Measurements from ENCODE around the gene PLXNB2.

PLXNB2 gene

DNA sequence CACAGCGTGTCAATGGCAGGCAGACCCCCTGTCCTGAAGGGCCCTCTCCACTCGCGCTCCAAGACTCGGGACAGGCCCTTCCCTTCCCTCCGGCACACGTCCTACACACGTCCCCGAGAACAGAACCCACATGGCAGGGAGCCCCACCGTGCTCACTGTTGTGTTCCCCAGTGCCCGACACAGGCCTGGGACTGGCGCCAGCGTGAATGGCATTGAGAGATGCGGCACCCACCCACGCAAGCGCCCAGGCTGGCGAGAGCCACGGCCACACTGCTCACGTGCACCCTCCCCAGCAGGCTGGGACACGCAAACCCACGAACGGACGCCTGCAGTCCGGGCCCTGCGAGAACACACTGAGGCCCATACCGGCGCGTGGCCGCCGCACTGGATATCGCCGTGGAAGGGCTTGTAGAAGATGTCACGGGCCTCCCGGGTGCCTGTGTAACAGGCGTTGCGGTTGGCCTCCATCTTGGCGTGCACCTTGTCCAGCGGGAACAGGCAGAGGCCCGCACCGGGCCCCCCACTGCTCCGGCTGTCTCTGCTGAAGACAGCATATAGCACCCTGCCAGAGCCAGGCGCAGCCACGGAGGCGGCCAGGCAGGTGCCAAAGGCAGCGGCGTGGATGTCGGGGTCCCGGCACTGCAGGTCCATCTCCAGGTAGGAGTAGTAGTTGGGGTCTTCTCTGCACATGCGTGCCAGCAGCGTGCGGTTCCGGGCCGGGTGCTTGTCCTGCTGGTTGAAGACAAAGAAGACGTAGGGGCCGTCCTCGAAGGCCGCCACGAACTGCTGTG, 18.1 kb downstream of the PLXNB2 start:
- peaks cover 13% of the 10 kb centered on the region for H3K36me3 ChIP-seq (ENCODE audit: insufficient read depth, low read length)
- H3K9me3 ChIP-seq (ENCODE audit: control insufficient read depth, insufficient read depth, low read length): no peaks in the 10 kb centered on the region
- peaks cover 14% of the 10 kb centered on the region for H3K4me1 ChIP-seq (ENCODE audit: insufficient read depth, low read length)
- H3K9ac ChIP-seq (ENCODE audit: low read depth, low read length): no peak overlapping the region

GRCh38 chr22:50287731-50288130, 19.7 kb downstream of the PLXNB2 start:
- H3K4me1 ChIP-seq (ENCODE audit: insufficient read depth, low read length): peaks cover 1% of the 10 kb centered on the region; the same call in 1 of the 2 replicates
- H3K9ac ChIP-seq (ENCODE audit: low read depth, low read length): no peak overlapping the region
- no peaks in the 10 kb centered on the region for H3K9me3 ChIP-seq (ENCODE audit: control insufficient read depth, insufficient read depth, low read length)
- H3K36me3 ChIP-seq (ENCODE audit: insufficient read depth, low read length): peaks cover 13% of the 10 kb centered on the region

- Histone ChIP-seq H3K36me3 (ENCODE audit: insufficient read depth, low read length) (peaks cover 13% of the 10 kb centered on the region), H3K9me3 (ENCODE audit: control insufficient read depth, insufficient read depth, low read length) (no peaks in the 10 kb centered on the region), H3K9ac (ENCODE audit: low read depth, low read length) (no peak overlapping the region), H3K4me1 (ENCODE audit: insufficient read depth, low read length) (no peaks in the 10 kb centered on the region)
Measured at GRCh38 chr22:50286701-50287318, 20.6 kb downstream of the PLXNB2 start.

GRCh38 chr22:50286275-50286674, 21.2 kb downstream of the PLXNB2 start:
- Histone ChIP-seq H3K36me3 (ENCODE audit: insufficient read depth, low read length) (peaks cover 13% of the 10 kb centered on the region), H3K9me3 (ENCODE audit: control insufficient read depth, insufficient read depth, low read length) (no peaks in the 10 kb centered on the region), H3K9ac (ENCODE audit: low read depth, low read length) (no peak overlapping the region), H3K4me1 (ENCODE audit: insufficient read depth, low read length) (no peaks in the 10 kb centered on the region)

- H3K4me1 ChIP-seq (ENCODE audit: insufficient read depth, low read length): no peaks in the 10 kb centered on the region
- no peak overlapping the region for H3K9ac ChIP-seq (ENCODE audit: low read depth, low read length)
- H3K36me3 ChIP-seq (ENCODE audit: insufficient read depth, low read length): peaks cover 13% of the 10 kb centered on the region
- H3K9me3 ChIP-seq (ENCODE audit: control insufficient read depth, insufficient read depth, low read length): no peaks in the 10 kb centered on the region
Measured at GRCh38 chr22:50285568-50286229, 21.7 kb downstream of the PLXNB2 start.

DNA sequence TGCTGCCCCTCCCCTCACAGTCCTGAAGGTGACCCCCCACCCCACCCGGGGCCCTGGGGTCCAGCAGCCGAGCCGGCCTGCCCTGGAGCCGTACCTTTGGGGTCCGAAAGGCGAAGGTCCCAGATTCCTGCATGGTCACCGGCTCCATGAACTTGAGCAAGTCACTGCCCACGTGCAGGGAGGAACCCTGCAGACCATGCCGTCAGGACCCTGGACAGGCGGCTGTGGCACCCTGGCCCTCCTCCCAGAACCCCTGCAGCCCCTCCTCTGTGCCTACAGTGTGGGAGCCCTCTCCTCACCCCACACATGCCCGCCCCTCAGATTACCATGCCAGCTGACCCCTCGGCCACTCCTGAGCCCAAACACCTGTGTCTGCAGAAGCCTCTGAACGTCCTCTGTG, 23.0 kb downstream of the PLXNB2 start:
- Histone ChIP-seq H3K9ac (ENCODE audit: low read depth, low read length) (no peak overlapping the region), H3K36me3 (ENCODE audit: insufficient read depth, low read length) (peaks cover 14% of the 10 kb centered on the region), H3K9me3 (ENCODE audit: control insufficient read depth, insufficient read depth, low read length) (no peaks in the 10 kb centered on the region), H3K4me1 (ENCODE audit: insufficient read depth, low read length) (no peaks in the 10 kb centered on the region)

- Histone ChIP-seq H3K9ac (ENCODE audit: low read depth, low read length) (no peak overlapping the region), H3K9me3 (ENCODE audit: control insufficient read depth, insufficient read depth, low read length) (no peaks in the 10 kb centered on the region), H3K36me3 (ENCODE audit: insufficient read depth, low read length) (peaks cover 13% of the 10 kb centered on the region), H3K4me1 (ENCODE audit: insufficient read depth, low read length) (no peaks in the 10 kb centered on the region)
Measured at GRCh38 chr22:50283821-50284220, 23.6 kb downstream of the PLXNB2 start.

DNA sequence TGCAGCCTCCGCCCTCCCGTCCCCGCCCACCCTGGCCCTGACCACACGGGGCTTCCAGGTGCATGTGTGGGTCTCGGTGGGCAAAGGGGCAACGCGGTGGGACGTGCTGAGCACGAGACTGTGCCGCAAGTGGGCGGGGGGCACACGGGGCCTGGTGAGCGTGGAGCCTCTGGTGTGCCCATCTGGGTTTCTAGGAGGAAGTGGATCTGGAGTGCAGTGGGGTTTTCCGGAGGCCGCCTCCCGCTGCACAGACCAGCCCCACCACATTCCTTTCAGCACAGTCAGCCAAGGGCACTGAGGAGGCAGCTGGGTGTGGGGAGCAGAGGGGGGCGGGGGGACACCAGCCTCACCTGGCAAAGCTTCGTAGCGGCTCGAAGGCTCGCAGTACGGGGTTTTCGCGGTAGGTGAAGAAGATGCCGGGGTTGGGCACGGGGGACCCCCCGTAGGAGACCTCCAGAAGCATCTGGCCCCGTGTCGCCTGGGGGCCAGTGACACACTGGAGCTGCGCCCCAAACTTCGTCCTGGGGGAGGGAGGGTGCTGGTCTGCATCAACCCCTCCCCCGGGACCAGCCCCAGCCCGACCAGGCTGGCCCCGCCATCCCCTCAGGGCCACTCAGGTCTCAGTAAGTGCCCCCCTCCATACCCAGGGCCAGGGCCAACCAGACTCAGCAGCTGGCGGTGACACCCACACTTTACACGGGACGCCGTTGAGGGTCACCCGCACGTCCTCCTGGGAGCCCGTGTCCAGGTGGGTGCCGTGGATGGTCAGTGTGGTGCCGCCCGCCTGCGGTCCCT, 24.9 kb downstream of the PLXNB2 start:
- Histone ChIP-seq H3K36me3 (ENCODE audit: insufficient read depth, low read length) (peaks cover 15% of the 10 kb centered on the region), H3K9me3 (ENCODE audit: control insufficient read depth, insufficient read depth, low read length) (no peaks in the 10 kb centered on the region), H3K4me1 (ENCODE audit: insufficient read depth, low read length) (no peaks in the 10 kb centered on the region), H3K9ac (ENCODE audit: low read depth, low read length) (no peak overlapping the region)

DNA sequence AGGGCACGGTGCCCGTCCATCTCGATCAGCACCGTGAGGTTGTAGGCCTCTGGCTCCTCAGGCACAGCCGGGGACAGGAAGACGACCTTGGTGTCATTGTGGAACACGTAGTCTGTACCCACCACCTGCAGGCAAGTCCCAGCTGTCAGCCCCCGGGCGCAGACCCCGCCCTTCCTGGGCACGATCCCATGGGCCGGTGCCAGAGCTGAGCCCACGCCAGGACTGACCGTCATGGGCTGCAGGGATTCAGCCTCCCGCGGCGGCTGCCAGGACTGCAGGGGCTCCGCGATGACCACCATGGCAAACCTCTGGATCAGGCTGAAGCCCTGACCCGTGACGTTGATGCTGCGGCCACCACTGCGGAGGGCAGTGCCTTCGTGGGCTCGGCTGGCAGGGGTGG, 25.5 kb downstream of the PLXNB2 start:
- no peaks in the 10 kb centered on the region for H3K4me1 ChIP-seq (ENCODE audit: insufficient read depth, low read length)
- H3K36me3 ChIP-seq (ENCODE audit: insufficient read depth, low read length): peaks cover 19% of the 10 kb centered on the region
- H3K9ac ChIP-seq (ENCODE audit: low read depth, low read length): no peak overlapping the region
- no peaks in the 10 kb centered on the region for H3K9me3 ChIP-seq (ENCODE audit: control insufficient read depth, insufficient read depth, low read length)

GRCh38 chr22:50281384-50281760, 26.1 kb downstream of the PLXNB2 start:
- H3K4me1 ChIP-seq (ENCODE audit: insufficient read depth, low read length): no peaks in the 10 kb centered on the region
- H3K36me3 ChIP-seq (ENCODE audit: insufficient read depth, low read length): peaks cover 19% of the 10 kb centered on the region
- no peak overlapping the region for H3K9ac ChIP-seq (ENCODE audit: low read depth, low read length)

DNA sequence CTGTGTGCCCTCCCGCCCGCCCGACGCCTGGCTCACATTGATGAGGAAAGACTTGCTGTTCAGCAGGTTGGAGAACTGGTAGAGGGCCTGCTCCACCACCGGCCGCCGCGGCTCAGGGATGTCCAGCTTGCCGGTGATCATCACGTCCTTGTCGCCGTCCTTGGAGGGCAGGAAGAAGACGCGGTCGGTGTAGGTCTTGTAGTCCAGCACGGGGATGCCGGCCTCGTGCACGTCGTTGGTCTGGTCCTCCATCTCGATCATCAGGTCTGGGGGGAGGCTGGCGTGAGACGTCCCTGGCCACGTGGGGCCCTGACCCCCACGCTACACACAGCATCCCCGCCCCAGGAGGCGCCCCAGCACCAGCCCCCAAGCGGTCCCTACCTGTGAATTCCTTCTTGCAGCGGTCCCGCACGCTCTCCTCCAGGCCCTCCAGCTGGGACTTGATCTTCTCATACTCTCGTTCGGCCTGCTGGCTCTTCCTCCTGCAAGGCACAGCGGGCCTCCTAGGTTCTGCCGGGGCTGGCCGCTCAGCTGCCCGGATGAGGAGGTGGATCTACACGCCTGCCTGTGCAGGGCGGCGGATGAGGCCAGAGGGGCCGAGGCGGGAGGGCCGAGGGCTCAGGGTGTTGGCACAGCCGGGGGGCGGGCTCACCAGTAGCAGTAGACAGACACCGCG, 26.6 kb downstream of the PLXNB2 start:
- Histone ChIP-seq H3K4me1 (ENCODE audit: insufficient read depth, low read length) (no peaks in the 10 kb centered on the region), H3K36me3 (ENCODE audit: insufficient read depth, low read length) (peaks cover 19% of the 10 kb centered on the region), H3K9ac (ENCODE audit: low read depth, low read length) (no peak overlapping the region), H3K9me3 (ENCODE audit: control insufficient read depth, insufficient read depth, low read length) (peaks cover 7% of the 10 kb centered on the region; the same call in 1 of the 2 replicates)

More at GRCh38 chr22:50281384-50281760, 26.1 kb downstream of the PLXNB2 start:
- H3K9me3 ChIP-seq (ENCODE audit: control insufficient read depth, insufficient read depth, low read length): peaks cover 4% of the 10 kb centered on the region; the same call in 1 of the 2 replicates

- H3K9ac ChIP-seq (ENCODE audit: low read depth, low read length): no peak overlapping the region
- no peaks in the 10 kb centered on the region for H3K4me1 ChIP-seq (ENCODE audit: insufficient read depth, low read length)
- H3K36me3 ChIP-seq (ENCODE audit: insufficient read depth, low read length): peaks cover 24% of the 10 kb centered on the region
Measured at GRCh38 chr22:50280022-50280707, 27.3 kb downstream of the PLXNB2 start.

DNA sequence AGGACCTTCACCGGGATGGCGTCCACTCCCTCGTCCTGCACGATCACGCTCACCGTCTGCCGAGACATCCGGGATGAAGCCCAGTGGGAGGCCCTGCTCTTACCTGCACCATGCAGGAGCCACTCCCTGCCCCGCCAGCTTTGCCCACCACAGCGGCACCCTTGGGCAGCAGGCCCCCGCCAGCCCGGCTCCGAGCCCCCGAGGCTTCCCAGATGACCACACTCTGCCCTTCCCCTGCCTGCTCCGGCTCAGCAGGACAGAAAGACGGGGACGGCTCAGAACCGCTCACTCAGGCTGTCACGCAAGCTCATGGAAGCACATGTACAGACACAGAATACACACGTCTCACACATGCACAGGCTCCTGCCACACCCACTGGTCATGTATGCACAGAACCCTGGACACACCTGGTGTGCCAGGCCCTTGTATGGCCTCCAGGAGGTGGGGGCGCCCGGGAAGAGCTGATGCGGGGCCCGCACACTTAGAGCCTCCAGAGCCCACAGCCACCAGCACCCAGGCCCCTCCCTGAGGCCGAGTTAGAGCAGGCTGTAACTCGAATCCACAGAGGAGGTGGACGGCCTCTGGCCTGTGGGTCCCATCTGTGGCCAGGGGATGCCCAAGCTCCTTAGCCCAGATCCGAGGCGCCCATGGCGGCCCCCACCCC, 28.4 kb downstream of the PLXNB2 start:
- Histone ChIP-seq H3K4me1 (ENCODE audit: insufficient read depth, low read length) (no peaks in the 10 kb centered on the region), H3K36me3 (ENCODE audit: insufficient read depth, low read length) (peaks cover 24% of the 10 kb centered on the region), H3K9ac (ENCODE audit: low read depth, low read length) (no peak overlapping the region), H3K9me3 (ENCODE audit: control insufficient read depth, insufficient read depth, low read length) (peaks cover 8% of the 10 kb centered on the region; the same call in 1 of the 2 replicates)

More at GRCh38 chr22:50280022-50280707, 27.3 kb downstream of the PLXNB2 start:
- peaks cover 8% of the 10 kb centered on the region; the same call in 1 of the 2 replicates for H3K9me3 ChIP-seq (ENCODE audit: control insufficient read depth, insufficient read depth, low read length)

All from ES-I3 (cell line).